HCT116 (cell line): ENCODE data around the gene BNC2. TPM values are rescaled to one million over a fixed set of nuclear protein-coding genes. Genes with fewer than 3 reads are reported as not detected.

ENCODE experiments used
- ATAC-seq: fragments of 200-7000 bp; cut with Tn5 transposase; 2 replicates; pipeline ENCODE4 v1.9.1; 2020; ENCODE audit warnings: mild to moderate bottlenecking, moderate library complexity
- BruUV-seq: library from RNA; stranded (reverse); fragments of 400-500 nt; replicated peaks from 2 replicates; lab custom pipeline; 2021; lab: Mats Ljungman, UMichigan
- CTCF ChIA-PET: fragments of 300-600 bp; sonication (Branson Sonifier 250); formaldehyde crosslinking; loops from one replicate; lab custom pipeline; 2021; ENCODE audit warnings: antibody characterized with exemption; lab: Charles Lee
- POLR2A ChIA-PET: fragments of 300-600, 350-600 bp; sonication (Branson Sonifier 250); formaldehyde crosslinking; loops from one replicate; lab custom pipeline; 2021; ENCODE audit warnings: antibody characterized with exemption; lab: Charles Lee
- RAD21 ChIA-PET, 2 experiments: fragments of 300-600 bp; sonication (Branson Sonifier 250); formaldehyde crosslinking; loops; one replicate each; lab custom pipeline; 2023; ENCODE audit warnings: low total read pairs in 2 of 2; ENCODE audit not compliant: uncharacterized antibody in 2 of 2, unreplicated experiment in 2 of 2, low non-redundant PET in 1 of 2; lab: Charles Lee
- DNase-seq: peaks from one replicate; pipeline ENCODE4 v3.0.0-alpha.2; 2010; ENCODE audit warnings: low read depth, low spot score
- H2AFZ ChIP-seq: fragments of 200-600 bp; shearing (Covaris generic), sonication (generic); 2 replicates; pipeline ENCODE4 v1.6.1; 2017; ENCODE audit warnings: low read depth, mixed run types, mixed read lengths, antibody characterized with exemption, low read length; ENCODE audit not compliant: poor library complexity, severe bottlenecking
- H3K27ac ChIP-seq: 2 replicates; pipeline ENCODE4 v1.5.1; 2012; ENCODE audit warnings: low read depth, low read length
- H3K27me3 ChIP-seq: fragments of 200-600 bp; sonication (generic); 2 replicates; pipeline ENCODE4 v1.6.1; 2016; ENCODE audit warnings: mixed run types, low read length, mixed read lengths; ENCODE audit not compliant: insufficient read depth
- H3K36me3 ChIP-seq, 2 experiments: fragments of 200-500 bp in 1 of 2; fragments of 200-600 bp in 1 of 2; sonication (Bioruptor generic) in 1 of 2; sonication (generic) in 1 of 2; 2 replicates each; pipeline versions ENCODE4 v1.5.1 to v1.6.1; 2014 to 2016; ENCODE audit warnings: low read length in 2 of 2, inconsistent platforms in 1 of 2, mixed read lengths in 1 of 2, mixed run types in 1 of 2; ENCODE audit not compliant: insufficient read depth in 2 of 2, control insufficient read depth in 1 of 2
- H3K4me1 ChIP-seq, 2 experiments: fragments of 200-600 bp in 1 of 2; sonication (generic) in 1 of 2; 2 replicates each; pipeline versions ENCODE4 v1.5.1 to v1.6.1; 2012 to 2017; ENCODE audit warnings: low read length in 2 of 2, inconsistent platforms in 1 of 2, mild to moderate bottlenecking in 1 of 2, mixed read lengths in 1 of 2, mixed run types in 1 of 2, moderate library complexity in 1 of 2; ENCODE audit not compliant: insufficient read depth in 2 of 2, control insufficient read depth in 1 of 2
- H3K4me2 ChIP-seq: fragments of 200-600 bp; sonication (generic); 2 replicates; pipeline ENCODE4 v1.6.1; 2017; ENCODE audit warnings: mixed run types, low read length, mixed read lengths
- H3K4me3 ChIP-seq, 2 experiments: fragments of 200-600 bp in 1 of 2; sonication (generic) in 1 of 2; replicated peaks in 1 of 2; 2 replicates each; pipeline ENCODE4 v1.5.1; 2011 to 2016; ENCODE audit warnings: low read length in 2 of 2, control low read depth in 1 of 2, low read depth in 1 of 2, mild to moderate bottlenecking in 1 of 2, mixed read lengths in 1 of 2, mixed run types in 1 of 2
- H3K79me2 ChIP-seq: fragments of 200-600 bp; sonication (generic); 2 replicates; pipeline ENCODE4 v1.6.1; 2017; ENCODE audit warnings: mild to moderate bottlenecking, mixed run types, low read length, moderate library complexity, mixed read lengths; ENCODE audit not compliant: insufficient read depth
- H3K9ac ChIP-seq: fragments of 200-600 bp; sonication (generic); 2 replicates; pipeline ENCODE4 v1.6.1; 2016; ENCODE audit warnings: low read length, mixed read lengths
- H3K9me2 ChIP-seq: fragments of 200-600 bp; sonication (generic), shearing (Covaris generic); 2 replicates; pipeline ENCODE4 v1.6.1; 2017; ENCODE audit warnings: mixed run types, mild to moderate bottlenecking, moderate library complexity; ENCODE audit not compliant: insufficient read depth
- H3K9me3 ChIP-seq, 2 experiments: fragments of 200-500 bp in 1 of 2; fragments of 200-600 bp in 1 of 2; sonication (Bioruptor generic) in 1 of 2; sonication (generic) in 1 of 2; 2 replicates each; pipeline ENCODE4 v1.6.1; 2014 to 2017; ENCODE audit warnings: low read length in 2 of 2, mixed read lengths in 2 of 2, inconsistent platforms in 1 of 2, low read depth in 1 of 2, mild to moderate bottlenecking in 1 of 2, mixed run types in 1 of 2, moderate library complexity in 1 of 2; ENCODE audit not compliant: control insufficient read depth in 1 of 2, insufficient read depth in 1 of 2
- H4K20me1 ChIP-seq: fragments of 200-600 bp; sonication (generic), shearing (Covaris generic); 2 replicates; pipeline ENCODE4 v1.6.1; 2017; ENCODE audit warnings: mixed run types, mild to moderate bottlenecking, moderate library complexity; ENCODE audit not compliant: insufficient read depth
- CTCF ChIP-seq, 3 experiments: fragments of 200-600 bp in 1 of 3; sonication (generic) in 1 of 3; IDR thresholded peaks in 2 of 3; conservative IDR thresholded peaks in 1 of 3; 2 replicates each; pipeline ENCODE4 v1.5.1; 2012 to 2017; ENCODE audit warnings: low read depth in 2 of 3, low read length in 2 of 3, antibody characterized with exemption in 1 of 3, borderline replicate concordance in 1 of 3, control low read depth in 1 of 3, mild to moderate bottlenecking in 1 of 3, mixed read lengths in 1 of 3, mixed run types in 1 of 3, moderate library complexity in 1 of 3; ENCODE audit not compliant: insufficient read depth in 1 of 3
- EZH2 ChIP-seq: fragments of 200-600 bp; sonication (generic); IDR thresholded peaks from 2 replicates; pipeline ENCODE4 v1.6.1; 2017; ENCODE audit warnings: antibody characterized with exemption, mixed run types
- FOSL1 ChIP-seq: IDR thresholded peaks from 2 replicates; pipeline ENCODE4 v1.6.1; 2012; ENCODE audit warnings: low read depth
- POLR2AphosphoS5 ChIP-seq: IDR thresholded peaks from 2 replicates; pipeline ENCODE4 v1.6.1; 2011; ENCODE audit warnings: mild to moderate bottlenecking, low read depth, low read length, moderate library complexity
- intact Hi-C: fragments of 100-400 bp; cut with micrococcal nuclease; formaldehyde crosslinking; loops from 2 replicates; pipeline ENCODE4 v1.10.0; 2022
- total RNA-seq: library from RNA; stranded (reverse); gene quantifications from one replicate; pipeline ENCODE4 v1.2.1, GENCODE V29; 2021; ENCODE audit not compliant: unreplicated experiment

The BNC2 gene
- total RNA-seq, 1 experiment from 2014 or later: 0.37 TPM

GRCh38 chr9:16716601-16717000, 153.9 kb downstream of the BNC2 start:
- Histone ChIP-seq H3K36me3 (no peaks in the 10 kb centered on the region), H3K79me2 (no peaks in the 10 kb centered on the region), H3K27ac (no peak overlapping the region), H3K9me2 (no peaks in the 10 kb centered on the region), H3K4me3 (no peak overlapping the region), H3K4me2 (no peak overlapping the region), H3K27me3 (peaks cover 3% of the 10 kb centered on the region), H2AFZ (no peak overlapping the region), H3K9me3 (no peaks in the 10 kb centered on the region), H3K4me1 (no peaks in the 10 kb centered on the region)
- CTCF ChIA-PET: no interaction called here
- ATAC-seq (no peak), DNase-seq (no peak)
- RAD21 ChIA-PET: no interaction called here
- intact Hi-C loops: no loop called here
- BruUV-seq: no TSS peak
- POLR2A ChIA-PET: no interaction called here
- TF ChIP-seq EZH2 (no peak), FOSL1 (no peak), CTCF (IDR thresholded peaks at IDR 0.05 in 2 of 3, conservative IDR thresholded peaks at IDR 0.05 in 1 of 3; ENCODE audit: borderline replicate concordance in 1 of 3, insufficient read depth in 1 of 3, low read depth in 2 of 3, low read length in 2 of 3) (no peak)
- TF ChIP-seq, all 23 proteins: peak for 0
- Histone ChIP-seq H4K20me1 (no peaks in the 10 kb centered on the region), H3K9ac (no peak overlapping the region)

- Histone ChIP-seq H2AFZ (no peak overlapping the region), H3K9me2 (no peaks in the 10 kb centered on the region), H3K36me3 (no peaks in the 10 kb centered on the region), H3K79me2 (no peaks in the 10 kb centered on the region), H3K27me3 (no peaks in the 10 kb centered on the region; the same call in 1 of the 2 replicates), H4K20me1 (no peaks in the 10 kb centered on the region), H3K9ac (no peak overlapping the region), H3K27ac (no peak overlapping the region), H3K4me2 (no peak overlapping the region)
- intact Hi-C loops: no loop called here
- RAD21 ChIA-PET: no interaction called here
- CTCF ChIA-PET: no interaction called here
- ATAC-seq (no peak), DNase-seq (no peak)
- POLR2A ChIA-PET: no interaction called here
- TF ChIP-seq POLR2AphosphoS5: no peak
- TF ChIP-seq, all 23 proteins: peak for 0
- no TSS peak for BruUV-seq
- Histone ChIP-seq H3K9me3 (no peaks in the 10 kb centered on the region), H3K4me1 (no peaks in the 10 kb centered on the region), H3K4me3 (no peak overlapping the region)
Measured at GRCh38 chr9:16715404-16715803, 155.1 kb downstream of the BNC2 start.
